ENCODE data around the gene ZNF134.
A peak's percentile ranks its signal among the peaks of the same experiment; 100 is the strongest.

ZNF134 gene

GRCh38 chr19:57651654-57651996, 37.6 kb downstream of the ZNF134 start:
- DNase-seq (ENCODE audit: low spot score), result no peak
- in situ Hi-C loops (cut with MboI; ENCODE audit: low sequenced_read_pairs, unreplicated experiment), result no loop called here
- no peak for TF ChIP-seq CTCF (IDR thresholded peaks at IDR 0.05; ENCODE audit: borderline replicate concordance, control extremely low read depth, extremely low read depth, insufficient read depth, missing control alignments)

- in situ Hi-C loops (cut with MboI; ENCODE audit: low sequenced_read_pairs, unreplicated experiment), result no loop called here
- TF ChIP-seq CTCF (IDR thresholded peaks at IDR 0.05; ENCODE audit: borderline replicate concordance, control extremely low read depth, extremely low read depth, insufficient read depth, missing control alignments), result no peak
- no peak for DNase-seq (ENCODE audit: low spot score)
These were observed 39.6 kb downstream of the ZNF134 start for GRCh38 chr19:57653689-57654088.

- in situ Hi-C loops (cut with MboI; ENCODE audit: low sequenced_read_pairs, unreplicated experiment), result no loop called here
- no peak for DNase-seq (ENCODE audit: low spot score)
- no peak for TF ChIP-seq CTCF (IDR thresholded peaks at IDR 0.05; ENCODE audit: borderline replicate concordance, control extremely low read depth, extremely low read depth, insufficient read depth, missing control alignments)
These were observed 41.4 kb downstream of the ZNF134 start for GRCh38 chr19:57655443-57655842.

- in situ Hi-C loops (cut with MboI; ENCODE audit: low sequenced_read_pairs, unreplicated experiment), result no loop called here
- TF ChIP-seq CTCF (IDR thresholded peaks at IDR 0.05; ENCODE audit: borderline replicate concordance, control extremely low read depth, extremely low read depth, insufficient read depth, missing control alignments), result no peak
- DNase-seq (ENCODE audit: low spot score), result no peak
These were observed 42.3 kb downstream of the ZNF134 start for GRCh38 chr19:57656346-57656745.

- in situ Hi-C loops (cut with MboI; ENCODE audit: low sequenced_read_pairs, unreplicated experiment), result no loop called here
- TF ChIP-seq CTCF (IDR thresholded peaks at IDR 0.05; ENCODE audit: borderline replicate concordance, control extremely low read depth, extremely low read depth, insufficient read depth, missing control alignments), result no peak
- peak; percentile 50 for DNase-seq (ENCODE audit: low spot score)
These were observed 50.5 kb downstream of the ZNF134 start for GRCh38 chr19:57664269-57665127.

- DNase-seq (ENCODE audit: low spot score), result no peak
- in situ Hi-C loops (cut with MboI; ENCODE audit: low sequenced_read_pairs, unreplicated experiment), result no loop called here
- no peak for TF ChIP-seq CTCF (IDR thresholded peaks at IDR 0.05; ENCODE audit: borderline replicate concordance, control extremely low read depth, extremely low read depth, insufficient read depth, missing control alignments)
These were observed 51.3 kb downstream of the ZNF134 start for GRCh38 chr19:57665261-57665806.
